BLaER1 (cell line): ENCODE results near the gene BPIFB3.
"Not testable (repeated sequence)": the region's sequence is repeated elsewhere in the genome, so short reads cannot be mapped to it uniquely, and the experiment has no call there.

Source experiments
- H3K27ac ChIP-seq: shearing (Covaris generic); formaldehyde crosslinking; 2 replicates; pipeline ENCODE4 v1.8.1; 2022
- H3K27me3 ChIP-seq: shearing (Covaris generic); formaldehyde crosslinking; 2 replicates; pipeline ENCODE4 v1.8.1; 2022
- H3K36me3 ChIP-seq: shearing (Covaris generic); formaldehyde crosslinking; 2 replicates; pipeline ENCODE4 v1.8.1; 2022
- H3K4me1 ChIP-seq: shearing (Covaris generic); formaldehyde crosslinking; 2 replicates; pipeline ENCODE4 v1.8.1; 2022
- H3K4me2 ChIP-seq: shearing (Covaris generic); formaldehyde crosslinking; 2 replicates; pipeline ENCODE4 v1.8.1; 2022
- H3K4me3 ChIP-seq: shearing (Covaris generic); formaldehyde crosslinking; 2 replicates; pipeline ENCODE4 v1.8.1; 2022
- H3K9ac ChIP-seq: shearing (Covaris generic); formaldehyde crosslinking; 2 replicates; pipeline ENCODE4 v1.8.1; 2022
- H3K9me3 ChIP-seq: shearing (Covaris generic); formaldehyde crosslinking; 2 replicates; pipeline ENCODE4 v1.8.1; 2022
- H4K20me1 ChIP-seq: shearing (Covaris generic); formaldehyde crosslinking; 2 replicates; pipeline ENCODE4 v1.8.1; 2022
- Cebpa-rat ChIP-seq: shearing (Covaris generic); IDR thresholded peaks from 2 replicates; pipeline ENCODE4 v1.8.1; 2022

Gene BPIFB3

DNA sequence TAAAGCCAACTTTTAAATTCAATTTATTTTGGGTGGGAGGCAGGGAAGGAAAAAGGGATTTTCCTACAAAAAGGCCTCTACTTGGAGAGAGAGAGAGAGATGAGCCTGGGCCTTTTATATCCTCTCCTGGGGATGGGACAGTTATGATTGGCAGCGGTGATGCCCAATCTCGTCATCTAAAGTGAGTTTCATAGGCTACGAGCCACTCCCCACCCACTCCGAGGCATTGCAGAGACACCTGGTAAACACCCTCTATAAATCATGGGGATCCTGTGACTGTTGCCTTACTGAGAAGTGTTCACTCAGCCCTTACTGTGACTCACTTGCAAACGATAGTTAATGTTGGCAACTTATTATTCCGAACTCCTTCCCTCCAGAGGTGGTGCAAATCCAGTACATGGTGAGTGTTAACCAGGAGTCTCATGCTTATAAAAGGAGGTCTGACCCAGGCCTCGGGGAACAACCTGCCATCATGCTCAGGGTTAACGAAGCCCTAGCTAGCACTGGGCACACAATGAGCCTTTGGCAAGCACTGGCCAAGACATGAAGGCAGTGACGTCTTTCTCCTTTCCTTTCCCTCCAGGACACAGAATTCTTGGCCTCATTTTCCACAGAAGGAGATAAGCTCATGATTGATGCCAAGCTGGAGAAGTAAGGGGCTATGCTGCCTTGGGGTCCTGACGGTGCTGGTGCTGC, 46.3 kb downstream of the BPIFB3 start:
- no peak overlapping the region for H3K9ac ChIP-seq
- H3K27ac ChIP-seq, result no peak overlapping the region
- no peak for TF ChIP-seq Cebpa-rat

DNA sequence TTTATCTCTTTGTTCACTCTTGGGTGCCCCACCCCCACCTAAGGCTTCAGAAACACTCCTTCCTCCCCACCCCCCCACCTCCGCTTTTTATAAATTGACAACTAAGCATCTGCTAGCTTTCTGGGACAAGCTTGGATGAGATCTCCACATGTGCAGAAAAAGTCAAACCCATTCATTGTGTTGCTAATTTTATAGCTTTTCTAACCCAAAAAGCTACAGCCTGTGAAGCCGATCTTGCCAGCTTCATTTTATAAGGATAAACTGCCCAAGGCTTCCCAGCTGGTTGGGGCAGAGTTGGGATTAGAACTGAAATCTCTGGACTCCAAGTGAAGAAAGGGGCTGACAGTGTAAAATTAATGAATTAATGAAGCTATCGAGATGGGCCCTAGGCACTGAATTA, 49.9 kb downstream of the BPIFB3 start:
- Histone ChIP-seq H3K36me3 (no peaks in the 10 kb centered on the region), H3K4me2 (no peak overlapping the region), H4K20me1 (no peaks in the 10 kb centered on the region), H3K4me3 (no peak overlapping the region), H3K9me3 (no peaks in the 10 kb centered on the region), H3K27me3 (no peaks in the 10 kb centered on the region), H3K4me1 (no peaks in the 10 kb centered on the region), H3K9ac (no peak overlapping the region), H3K27ac (no peak overlapping the region)
- no peak for TF ChIP-seq Cebpa-rat

More for the DNA sequence above, 46.3 kb downstream of the BPIFB3 start:
- Histone ChIP-seq H3K27me3 (no peaks in the 10 kb centered on the region), H4K20me1 (no peaks in the 10 kb centered on the region), H3K4me1 (no peaks in the 10 kb centered on the region), H3K4me3 (no peak overlapping the region), H3K36me3 (no peaks in the 10 kb centered on the region), H3K4me2 (no peak overlapping the region), H3K9me3 (no peaks in the 10 kb centered on the region)

DNA sequence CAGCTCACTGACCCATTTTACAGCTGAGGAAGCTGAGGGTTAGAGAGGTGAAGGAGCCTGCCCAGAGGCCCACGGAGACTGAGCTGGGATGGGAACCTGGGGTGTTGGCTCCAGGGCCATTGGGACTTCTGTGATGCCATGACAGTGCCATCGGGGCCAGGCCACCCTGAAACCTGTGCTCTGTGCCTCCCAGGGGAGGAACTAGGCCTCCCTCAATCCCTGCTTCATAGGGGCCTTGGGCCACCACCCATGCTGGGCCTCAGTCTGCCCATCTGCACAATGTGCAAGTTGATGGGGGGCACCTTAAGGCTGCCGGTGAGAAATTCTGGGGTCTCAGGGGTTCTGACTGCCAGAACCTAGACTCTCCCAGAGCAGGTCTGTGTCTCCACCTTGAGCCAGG, 50.6 kb downstream of the BPIFB3 start:
- Histone ChIP-seq H3K27ac (no peak overlapping the region), H3K4me2 (no peak overlapping the region), H3K36me3 (no peaks in the 10 kb centered on the region), H3K27me3 (no peaks in the 10 kb centered on the region), H3K9me3 (no peaks in the 10 kb centered on the region), H3K4me1 (no peaks in the 10 kb centered on the region), H3K9ac (no peak overlapping the region), H3K4me3 (no peak overlapping the region), H4K20me1 (no peaks in the 10 kb centered on the region)
- TF ChIP-seq Cebpa-rat, result no peak

DNA sequence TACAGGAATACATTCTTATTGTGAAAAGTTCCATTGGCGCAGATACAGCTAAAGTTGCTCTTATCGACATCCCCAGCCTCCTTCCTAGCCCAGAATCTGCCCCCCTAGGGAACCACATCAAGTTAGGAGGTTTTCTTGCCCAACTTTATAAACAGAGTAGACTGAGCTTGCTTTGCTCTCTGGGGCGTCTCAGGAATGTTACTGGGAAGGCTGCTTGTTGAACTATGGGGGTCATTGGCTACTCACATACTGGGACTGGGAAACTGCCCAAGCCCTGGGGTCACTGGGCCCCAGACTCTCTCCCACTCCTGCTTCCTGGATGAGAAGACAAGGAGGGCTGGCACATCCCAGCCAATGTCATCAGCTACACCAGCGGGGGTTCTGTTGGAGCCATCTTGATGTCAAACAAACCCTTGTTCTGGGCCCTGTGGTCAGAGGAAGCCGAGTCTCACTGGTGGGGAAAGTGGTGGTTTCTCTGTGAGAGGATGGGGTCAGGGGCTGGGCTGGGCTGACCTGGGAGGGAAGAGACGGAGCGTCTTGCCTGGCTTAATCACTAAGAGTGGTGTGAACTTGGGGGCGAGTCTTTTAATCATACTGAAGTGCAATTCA, 51.7 kb downstream of the BPIFB3 start:
- Histone ChIP-seq H3K9me3 (no peaks in the 10 kb centered on the region), H3K4me2 (no peak overlapping the region), H3K27me3 (no peaks in the 10 kb centered on the region), H3K36me3 (no peaks in the 10 kb centered on the region), H3K27ac (no peak overlapping the region), H3K4me1 (no peaks in the 10 kb centered on the region), H4K20me1 (no peaks in the 10 kb centered on the region), H3K4me3 (no peak overlapping the region), H3K9ac (no peak overlapping the region)
- TF ChIP-seq Cebpa-rat, result no peak

DNA sequence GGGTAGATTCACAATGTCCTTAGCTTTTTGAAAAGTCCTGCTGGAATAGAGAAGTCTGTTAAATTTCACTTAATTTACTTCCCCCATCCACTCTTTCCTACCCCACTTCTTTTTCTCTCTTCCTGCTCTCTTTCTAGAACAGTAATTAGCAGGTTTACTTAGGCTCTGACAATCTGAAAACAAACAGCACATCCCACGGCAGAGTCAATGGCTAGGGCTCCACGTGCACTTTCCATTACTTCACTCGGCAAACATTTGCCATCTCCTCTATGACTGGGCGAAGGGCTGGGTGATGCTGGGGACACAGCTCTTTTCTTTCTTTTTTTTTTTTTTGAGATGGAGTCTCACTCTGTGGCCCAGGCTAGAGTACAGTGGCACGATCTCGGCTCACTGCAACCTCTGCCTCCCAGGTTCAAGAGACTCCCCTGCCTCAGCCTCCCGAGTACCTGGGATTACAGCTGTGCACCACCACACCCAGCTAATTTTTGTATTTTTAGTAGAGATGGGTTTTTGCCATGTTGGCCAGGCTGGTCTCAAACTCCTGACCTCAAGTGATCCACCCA, 52.4 kb downstream of the BPIFB3 start:
- H3K4me2 ChIP-seq, H3K4me1 ChIP-seq, H3K27ac ChIP-seq, H3K4me3 ChIP-seq, H3K9me3 ChIP-seq, H3K9ac ChIP-seq, H4K20me1 ChIP-seq, H3K27me3 ChIP-seq, H3K36me3 ChIP-seq: not testable (repeated sequence)

DNA sequence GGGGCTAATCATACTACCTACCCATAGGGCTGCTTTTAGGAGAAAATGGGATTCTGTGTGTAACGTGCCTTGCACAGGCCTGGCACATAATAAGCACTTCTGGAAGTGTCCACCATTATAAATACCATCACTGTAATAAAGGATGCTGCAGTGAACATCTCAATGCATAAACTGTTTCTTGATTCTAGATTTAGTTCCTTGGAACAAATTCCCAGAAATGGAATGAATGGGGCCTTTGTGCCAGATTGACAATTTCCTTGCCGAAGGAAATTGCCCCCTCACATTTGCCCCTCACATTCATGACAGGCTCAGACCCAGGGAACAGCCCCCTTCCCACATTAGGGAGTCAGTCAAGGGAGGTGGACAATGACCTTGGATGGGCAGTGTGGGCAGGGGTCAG, 55.0 kb downstream of the BPIFB3 start:
- TF ChIP-seq Cebpa-rat, result no peak
- H3K4me1 ChIP-seq, result no peaks in the 10 kb centered on the region
- no peak overlapping the region for H3K27ac ChIP-seq
- no peak overlapping the region for H3K9ac ChIP-seq
- no peaks in the 10 kb centered on the region for H3K36me3 ChIP-seq
- H3K9me3 ChIP-seq, result peaks cover 6% of the 10 kb centered on the region; the same call in 1 of the 2 replicates
- H3K4me2 ChIP-seq, result no peak overlapping the region
- no peaks in the 10 kb centered on the region for H3K27me3 ChIP-seq
- H3K4me3 ChIP-seq, result no peak overlapping the region
- no peaks in the 10 kb centered on the region for H4K20me1 ChIP-seq

DNA sequence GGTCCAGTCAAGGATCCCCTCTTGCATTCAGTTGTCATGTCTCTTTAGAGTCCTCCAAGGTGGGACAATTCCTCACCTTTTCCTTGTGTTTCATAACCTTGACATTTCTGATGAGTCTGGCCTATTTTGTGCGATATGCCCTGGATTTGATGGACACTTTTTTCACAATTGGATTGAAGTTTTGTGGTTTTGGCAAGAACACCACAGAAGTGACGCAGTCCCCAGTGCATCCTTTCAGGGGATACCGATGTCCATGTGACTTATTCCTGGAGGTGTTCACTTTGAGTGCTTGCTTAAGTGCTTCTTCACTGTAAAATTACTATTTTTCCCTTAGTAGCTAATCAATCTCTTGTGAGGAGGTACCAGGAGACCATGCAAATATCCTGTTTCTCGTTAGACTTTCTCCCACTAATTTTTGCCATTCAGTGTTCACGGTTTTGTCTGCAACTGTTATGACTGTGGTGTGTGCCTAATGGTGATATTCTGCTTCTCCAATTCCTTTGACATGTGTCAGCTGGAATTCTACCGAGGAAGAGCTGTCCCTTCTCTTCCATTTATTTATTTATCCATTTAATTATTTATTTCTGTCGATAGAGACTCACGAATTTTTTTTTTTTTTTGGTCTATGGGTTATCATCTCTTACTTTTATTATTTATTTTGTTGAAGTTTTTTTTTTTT, 56.6 kb downstream of the BPIFB3 start:
- no peak overlapping the region for H3K4me2 ChIP-seq
- no peak for TF ChIP-seq Cebpa-rat
- H3K4me1 ChIP-seq, result no peaks in the 10 kb centered on the region
- no peaks in the 10 kb centered on the region for H4K20me1 ChIP-seq
- no peak overlapping the region for H3K27ac ChIP-seq
- no peak overlapping the region for H3K4me3 ChIP-seq
- no peaks in the 10 kb centered on the region for H3K27me3 ChIP-seq
- H3K9me3 ChIP-seq, result peaks cover 12% of the 10 kb centered on the region
- no peaks in the 10 kb centered on the region for H3K36me3 ChIP-seq
- H3K9ac ChIP-seq, result no peak overlapping the region

DNA sequence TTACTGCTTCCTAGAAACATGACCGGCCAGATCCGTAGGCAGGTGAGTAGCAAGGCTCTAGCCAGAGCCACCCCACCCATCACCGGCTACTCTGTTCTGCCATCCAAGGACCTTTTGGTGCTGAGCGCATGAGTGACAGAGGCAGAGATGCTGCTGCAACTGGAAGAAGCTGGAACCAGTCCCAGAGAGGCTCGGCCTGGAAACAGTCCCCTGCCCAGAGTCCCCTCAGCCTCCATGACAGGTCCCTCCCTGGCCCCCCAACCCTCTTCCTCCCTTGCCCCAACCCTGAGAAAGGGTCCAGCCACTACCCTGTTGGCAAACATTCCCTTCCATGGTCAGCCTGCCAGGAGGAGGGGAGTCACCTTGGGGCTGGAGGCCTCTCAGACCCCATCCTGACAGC, 57.6 kb downstream of the BPIFB3 start:
- H3K4me2 ChIP-seq, result no peak overlapping the region
- no peaks in the 10 kb centered on the region for H3K4me1 ChIP-seq
- H4K20me1 ChIP-seq, result no peaks in the 10 kb centered on the region
- H3K4me3 ChIP-seq, result no peak overlapping the region
- no peaks in the 10 kb centered on the region for H3K36me3 ChIP-seq
- no peak overlapping the region for H3K27ac ChIP-seq
- TF ChIP-seq Cebpa-rat, result no peak
- no peak overlapping the region for H3K9ac ChIP-seq
- H3K27me3 ChIP-seq, result no peaks in the 10 kb centered on the region
- peaks cover 18% of the 10 kb centered on the region for H3K9me3 ChIP-seq

DNA sequence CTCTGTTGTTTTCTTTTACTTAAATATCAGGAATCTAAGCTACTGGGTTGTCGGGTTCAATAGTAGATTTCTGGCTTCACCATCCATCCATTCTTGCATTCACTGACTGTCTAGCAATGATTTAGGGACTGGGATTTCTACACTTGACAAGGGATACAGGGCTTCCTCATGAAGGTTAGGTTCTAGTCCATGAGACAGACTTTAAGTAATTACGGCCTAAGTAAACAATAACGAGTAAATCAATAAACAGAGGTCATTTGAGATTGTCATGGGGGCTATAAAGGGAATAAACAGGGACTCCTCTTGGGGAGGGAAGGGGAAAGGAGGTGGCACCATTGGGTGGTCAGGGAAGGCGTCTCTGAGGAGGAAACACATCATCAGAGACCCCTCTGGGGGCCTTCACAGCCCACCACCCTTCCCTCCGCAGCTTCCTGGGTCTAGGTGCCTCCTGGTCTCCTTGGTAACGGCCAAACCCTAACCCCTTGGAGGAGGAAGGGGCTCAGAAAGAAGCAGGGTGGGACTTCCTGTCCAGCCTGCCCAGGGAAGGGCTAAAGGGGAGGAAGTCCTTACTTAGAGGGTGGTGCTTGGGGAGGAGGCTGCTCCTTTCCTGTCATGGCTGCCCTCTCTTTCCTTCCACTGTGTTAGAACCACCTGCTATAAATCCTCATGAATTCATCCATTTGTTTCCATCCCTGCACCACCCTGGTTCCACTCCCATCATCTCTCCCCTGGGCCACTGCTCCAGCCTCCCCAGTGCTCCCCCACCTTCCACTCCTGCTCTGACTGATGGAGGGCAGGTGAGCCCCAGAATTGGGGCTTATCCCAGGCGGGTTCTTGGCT, 59.1 kb downstream of the BPIFB3 start:
- H3K27ac ChIP-seq, result no peak overlapping the region
- peaks cover 18% of the 10 kb centered on the region for H3K9me3 ChIP-seq
- TF ChIP-seq Cebpa-rat, result no peak
- no peaks in the 10 kb centered on the region for H3K36me3 ChIP-seq
- no peak overlapping the region for H3K4me3 ChIP-seq
- no peaks in the 10 kb centered on the region for H4K20me1 ChIP-seq
- H3K9ac ChIP-seq, result no peak overlapping the region
- no peaks in the 10 kb centered on the region for H3K4me1 ChIP-seq
- no peaks in the 10 kb centered on the region for H3K27me3 ChIP-seq
- no peak overlapping the region for H3K4me2 ChIP-seq
